Panc1 (cell line): ENCODE data around the gene ARHGAP18.

Experiments used
- POLR2AphosphoS5 ChIP-seq: IDR thresholded peaks from 2 replicates; pipeline ENCODE4 v1.6.1; 2012; ENCODE audit warnings: mild to moderate bottlenecking, low read depth, low read length, moderate library complexity
- REST ChIP-seq, 2 experiments: IDR thresholded peaks; 2 replicates each; pipeline ENCODE4 v1.6.1; 2011 to 2012; ENCODE audit warnings: low read depth in 2 of 2, control low read depth in 1 of 2, low read length in 1 of 2, mild to moderate bottlenecking in 1 of 2, moderate library complexity in 1 of 2; ENCODE audit not compliant: insufficient read depth in 1 of 2
- SIN3A ChIP-seq: IDR thresholded peaks from 2 replicates; pipeline ENCODE4 v1.6.1; 2012; ENCODE audit warnings: low read depth, mild to moderate bottlenecking, low read length, moderate library complexity, borderline replicate concordance; ENCODE audit not compliant: insufficient read depth
- TCF7L2 ChIP-seq: IDR thresholded peaks from 2 replicates; pipeline ENCODE4 v1.6.1; 2011; ENCODE audit warnings: mild to moderate bottlenecking, low read depth, low read length, inconsistent platforms
- TF ChIP-seq, protein P1 (sequence below): fragments of 450-650 bp; IDR thresholded peaks from 2 replicates; pipeline ENCODE4 v1.5.1; 2017; ENCODE audit warnings: mild to moderate bottlenecking

GRCh38 chr6:129583866-129584265 lies 126.1 kb downstream of the ARHGAP18 start:
- TF ChIP-seq, protein P1, sequence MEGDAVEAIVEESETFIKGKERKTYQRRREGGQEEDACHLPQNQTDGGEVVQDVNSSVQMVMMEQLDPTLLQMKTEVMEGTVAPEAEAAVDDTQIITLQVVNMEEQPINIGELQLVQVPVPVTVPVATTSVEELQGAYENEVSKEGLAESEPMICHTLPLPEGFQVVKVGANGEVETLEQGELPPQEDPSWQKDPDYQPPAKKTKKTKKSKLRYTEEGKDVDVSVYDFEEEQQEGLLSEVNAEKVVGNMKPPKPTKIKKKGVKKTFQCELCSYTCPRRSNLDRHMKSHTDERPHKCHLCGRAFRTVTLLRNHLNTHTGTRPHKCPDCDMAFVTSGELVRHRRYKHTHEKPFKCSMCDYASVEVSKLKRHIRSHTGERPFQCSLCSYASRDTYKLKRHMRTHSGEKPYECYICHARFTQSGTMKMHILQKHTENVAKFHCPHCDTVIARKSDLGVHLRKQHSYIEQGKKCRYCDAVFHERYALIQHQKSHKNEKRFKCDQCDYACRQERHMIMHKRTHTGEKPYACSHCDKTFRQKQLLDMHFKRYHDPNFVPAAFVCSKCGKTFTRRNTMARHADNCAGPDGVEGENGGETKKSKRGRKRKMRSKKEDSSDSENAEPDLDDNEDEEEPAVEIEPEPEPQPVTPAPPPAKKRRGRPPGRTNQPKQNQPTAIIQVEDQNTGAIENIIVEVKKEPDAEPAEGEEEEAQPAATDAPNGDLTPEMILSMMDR = no peak
- TF ChIP-seq POLR2AphosphoS5 = no peak
- TF ChIP-seq SIN3A = no peak
- TF ChIP-seq TCF7L2 = no peak
- no peak for TF ChIP-seq REST (IDR thresholded peaks at IDR 0.05; ENCODE audit: insufficient read depth in 1 of 2, low read depth in 2 of 2, low read length in 1 of 2)
